Retinal pigment epithelial cell (primary cell): ENCODE results near the gene DPP6.

Source experiments
- DNase-seq: peaks from one replicate; pipeline ENCODE4 v3.0.0-alpha.2; 2010; ENCODE audit warnings: low read depth
- H3K4me3 ChIP-seq: 2 replicates; pipeline ENCODE4 v1.5.1; 2011; ENCODE audit warnings: mild to moderate bottlenecking, low read length, control low read depth, moderate library complexity
- CTCF ChIP-seq: conservative IDR thresholded peaks from 2 replicates; pipeline ENCODE4 v1.5.1; 2011; ENCODE audit warnings: low read depth, low read length, control low read depth, inconsistent platforms

Gene DPP6

GRCh38 chr7:154649434-154649833, 597.2 kb downstream of the DPP6 start:
- no peak for TF ChIP-seq CTCF
- DNase-seq = no peak
- no peak overlapping the region for H3K4me3 ChIP-seq

GRCh38 chr7:154650275-154650674, 598.1 kb downstream of the DPP6 start:
- DNase-seq = no peak
- TF ChIP-seq CTCF = no peak
- H3K4me3 ChIP-seq = no peak overlapping the region

GRCh38 chr7:154651501-154651900, 599.3 kb downstream of the DPP6 start:
- no peak for DNase-seq
- H3K4me3 ChIP-seq = no peak overlapping the region
- no peak for TF ChIP-seq CTCF

GRCh38 chr7:154652564-154652963, 600.4 kb downstream of the DPP6 start:
- no peak overlapping the region for H3K4me3 ChIP-seq
- TF ChIP-seq CTCF = no peak
- DNase-seq = no peak

- DNase-seq = no peak
- no peak for TF ChIP-seq CTCF
- H3K4me3 ChIP-seq = no peak overlapping the region
These were observed 601.1 kb downstream of the DPP6 start for GRCh38 chr7:154653281-154653680.

GRCh38 chr7:154656618-154657017, 604.4 kb downstream of the DPP6 start:
- H3K4me3 ChIP-seq = no peak overlapping the region
- TF ChIP-seq CTCF = no peak
- no peak for DNase-seq

- TF ChIP-seq CTCF = no peak
- H3K4me3 ChIP-seq = no peak overlapping the region
- no peak for DNase-seq
These were observed 614.6 kb downstream of the DPP6 start for GRCh38 chr7:154666768-154667167.
